Mesothelial cell of epicardium (in vitro differentiated cells): Measurements from ENCODE around the gene DIP2C. TPM values are rescaled to one million over a fixed set of nuclear protein-coding genes. Genes with fewer than 3 reads are reported as not detected.

Source experiments
- DNase-seq, 2 experiments: peaks; one replicate each; pipeline ENCODE4 v3.0.0; 2021; ENCODE audit warnings: low spot score in 2 of 2; ENCODE audit not compliant: unreplicated experiment in 2 of 2
- H3K27ac Mint-ChIP-seq: 2 replicates; pipeline ENCODE4 v1.8.0; 2021; ENCODE audit warnings: mixed read lengths
- H3K27me3 Mint-ChIP-seq: 2 replicates; pipeline ENCODE4 v1.8.0; 2021; ENCODE audit warnings: low read depth, mixed read lengths
- H3K36me3 Mint-ChIP-seq: 2 replicates; pipeline ENCODE4 v1.8.0; 2021; ENCODE audit warnings: mixed read lengths
- H3K4me1 Mint-ChIP-seq: 2 replicates; pipeline ENCODE4 v1.8.0; 2021; ENCODE audit warnings: mixed read lengths
- H3K4me3 Mint-ChIP-seq: 2 replicates; pipeline ENCODE4 v1.8.0; 2021; ENCODE audit warnings: mild to moderate bottlenecking, moderate library complexity, mixed read lengths
- H3K9me3 Mint-ChIP-seq: 2 replicates; pipeline ENCODE4 v1.8.0; 2021; ENCODE audit warnings: mixed read lengths
- CTCF ChIP-seq: fragments of 200-600 bp; sonication (generic); IDR thresholded peaks from one replicate; pipeline ENCODE4 v1.5.0; 2021; ENCODE audit warnings: antibody characterized with exemption; ENCODE audit not compliant: unreplicated experiment
- total RNA-seq: library from RNA; stranded (reverse); gene quantifications from 3 replicates; pipeline ENCODE4 v1.2.1, GENCODE V29; 2021

Gene DIP2C
- total RNA-seq, 1 donor from 2014 or later, result 30.3 TPM

GRCh38 chr10:283916-284356, 405.5 kb downstream of the DIP2C start:
- H3K4me1 Mint-ChIP-seq, result no peaks in the 10 kb centered on the region
- H3K4me3 Mint-ChIP-seq, result no peak overlapping the region
- DNase-seq, result no peak
- no peak for TF ChIP-seq CTCF
- peaks cover 56% of the 10 kb centered on the region for H3K36me3 Mint-ChIP-seq
- H3K27ac Mint-ChIP-seq, result no peak overlapping the region
- no peaks in the 10 kb centered on the region for H3K27me3 Mint-ChIP-seq
- no peaks in the 10 kb centered on the region for H3K9me3 Mint-ChIP-seq

- Mint-ChIP-seq H3K4me1 (no peaks in the 10 kb centered on the region), H3K27me3 (no peaks in the 10 kb centered on the region), H3K36me3 (peaks cover 54% of the 10 kb centered on the region), H3K4me3 (no peak overlapping the region), H3K9me3 (no peaks in the 10 kb centered on the region), H3K27ac (no peak overlapping the region)
- no peak for TF ChIP-seq CTCF
- DNase-seq, result no peak
These were observed 406.4 kb downstream of the DIP2C start for GRCh38 chr10:283140-283479.

GRCh38 chr10:282294-283139, 407.0 kb downstream of the DIP2C start:
- Mint-ChIP-seq H3K4me3 (no peak overlapping the region), H3K4me1 (no peaks in the 10 kb centered on the region), H3K9me3 (no peaks in the 10 kb centered on the region), H3K36me3 (peaks cover 54% of the 10 kb centered on the region), H3K27ac (no peak overlapping the region), H3K27me3 (no peaks in the 10 kb centered on the region)
- no peak for DNase-seq
- TF ChIP-seq CTCF, result no peak

GRCh38 chr10:279655-280054, 409.8 kb downstream of the DIP2C start:
- H3K4me3 Mint-ChIP-seq, result no peak overlapping the region
- DNase-seq, result no peak
- no peaks in the 10 kb centered on the region for H3K27me3 Mint-ChIP-seq
- TF ChIP-seq CTCF, result no peak
- peaks cover 50% of the 10 kb centered on the region for H3K36me3 Mint-ChIP-seq
- no peaks in the 10 kb centered on the region for H3K9me3 Mint-ChIP-seq
- no peak overlapping the region for H3K27ac Mint-ChIP-seq
- H3K4me1 Mint-ChIP-seq, result no peaks in the 10 kb centered on the region

- no peak overlapping the region for H3K27ac Mint-ChIP-seq
These were observed 410.2 kb downstream of the DIP2C start for GRCh38 chr10:279232-279631.

More at GRCh38 chr10:279232-279631, 410.2 kb downstream of the DIP2C start:
- Mint-ChIP-seq H3K36me3 (peaks cover 48% of the 10 kb centered on the region), H3K27me3 (no peaks in the 10 kb centered on the region), H3K4me1 (no peaks in the 10 kb centered on the region), H3K9me3 (no peaks in the 10 kb centered on the region), H3K4me3 (no peak overlapping the region)
- TF ChIP-seq CTCF, result no peak
- no peak for DNase-seq
